KMS-11 (cell line): ENCODE data around the gene CAPS2.
A peak's percentile ranks its signal among the peaks of the same experiment; 100 is the strongest.

Source experiments
- H2AFZ ChIP-seq: fragments of 200-600 bp; sonication (generic); 2 replicates; pipeline ENCODE4 v1.6.1; 2016; ENCODE audit warnings: antibody characterized with exemption, mixed run types, low read depth
- H3K27ac ChIP-seq: fragments of 200-600 bp; sonication (generic); 2 replicates; pipeline ENCODE4 v1.6.1; 2016; ENCODE audit warnings: mild to moderate bottlenecking, mixed run types
- H3K27me3 ChIP-seq: fragments of 200-600 bp; sonication (generic); 2 replicates; pipeline ENCODE4 v1.6.1; 2017; ENCODE audit warnings: mild to moderate bottlenecking, low read depth, mixed run types, moderate library complexity; ENCODE audit not compliant: insufficient read depth
- H3K36me3 ChIP-seq: fragments of 200-600 bp; sonication (generic); 2 replicates; pipeline ENCODE4 v1.6.1; 2017; ENCODE audit warnings: mild to moderate bottlenecking, mixed run types; ENCODE audit not compliant: insufficient read depth
- H3K4me1 ChIP-seq: fragments of 200-600 bp; sonication (generic); 2 replicates; pipeline ENCODE4 v1.6.1; 2016; ENCODE audit warnings: mild to moderate bottlenecking, low read depth, mixed run types; ENCODE audit not compliant: poor library complexity, severe bottlenecking
- H3K4me2 ChIP-seq: fragments of 200-600 bp; sonication (generic); 2 replicates; pipeline ENCODE4 v1.7.0; 2016; ENCODE audit warnings: mild to moderate bottlenecking, mixed run types
- H3K4me3 ChIP-seq: fragments of 200-600 bp; sonication (generic); IDR thresholded peaks from 2 replicates; pipeline ENCODE4 v1.6.1; 2017; ENCODE audit warnings: low read depth, low read length, mixed read lengths; ENCODE audit not compliant: insufficient read depth
- H3K79me2 ChIP-seq: fragments of 200-600 bp; sonication (generic); 2 replicates; pipeline ENCODE4 v1.6.1; 2016; ENCODE audit warnings: low read depth, mixed run types; ENCODE audit not compliant: insufficient read depth
- H3K9ac ChIP-seq: fragments of 200-600 bp; sonication (generic); 2 replicates; pipeline ENCODE4 v1.6.1; 2016; ENCODE audit warnings: mild to moderate bottlenecking, mixed run types
- H4K20me1 ChIP-seq: fragments of 200-600 bp; sonication (generic); 2 replicates; pipeline ENCODE4 v1.6.1; 2016; ENCODE audit warnings: mild to moderate bottlenecking, mixed run types; ENCODE audit not compliant: insufficient read depth
- TF ChIP-seq, protein P1 (sequence below): fragments of 200-600 bp; sonication (generic); conservative IDR thresholded peaks from 2 replicates; pipeline ENCODE4 v1.6.1; 2017; ENCODE audit warnings: low read depth, mild to moderate bottlenecking, antibody characterized with exemption, low read length, moderate library complexity, mixed read lengths

The CAPS2 gene

GRCh38 chr12:75269209-75269608 is 60.9 kb downstream of the CAPS2 start:
- H3K79me2 ChIP-seq, result no peaks in the 10 kb centered on the region
- no peaks in the 10 kb centered on the region for H3K27me3 ChIP-seq
- no peak overlapping the region for H3K4me3 ChIP-seq
- no peak overlapping the region for H3K27ac ChIP-seq
- H3K4me1 ChIP-seq, result peaks cover 6% of the 10 kb centered on the region
- H3K36me3 ChIP-seq, result no peaks in the 10 kb centered on the region
- no peak overlapping the region for H2AFZ ChIP-seq
- H3K4me2 ChIP-seq, result no peak overlapping the region
- TF ChIP-seq, protein P1, sequence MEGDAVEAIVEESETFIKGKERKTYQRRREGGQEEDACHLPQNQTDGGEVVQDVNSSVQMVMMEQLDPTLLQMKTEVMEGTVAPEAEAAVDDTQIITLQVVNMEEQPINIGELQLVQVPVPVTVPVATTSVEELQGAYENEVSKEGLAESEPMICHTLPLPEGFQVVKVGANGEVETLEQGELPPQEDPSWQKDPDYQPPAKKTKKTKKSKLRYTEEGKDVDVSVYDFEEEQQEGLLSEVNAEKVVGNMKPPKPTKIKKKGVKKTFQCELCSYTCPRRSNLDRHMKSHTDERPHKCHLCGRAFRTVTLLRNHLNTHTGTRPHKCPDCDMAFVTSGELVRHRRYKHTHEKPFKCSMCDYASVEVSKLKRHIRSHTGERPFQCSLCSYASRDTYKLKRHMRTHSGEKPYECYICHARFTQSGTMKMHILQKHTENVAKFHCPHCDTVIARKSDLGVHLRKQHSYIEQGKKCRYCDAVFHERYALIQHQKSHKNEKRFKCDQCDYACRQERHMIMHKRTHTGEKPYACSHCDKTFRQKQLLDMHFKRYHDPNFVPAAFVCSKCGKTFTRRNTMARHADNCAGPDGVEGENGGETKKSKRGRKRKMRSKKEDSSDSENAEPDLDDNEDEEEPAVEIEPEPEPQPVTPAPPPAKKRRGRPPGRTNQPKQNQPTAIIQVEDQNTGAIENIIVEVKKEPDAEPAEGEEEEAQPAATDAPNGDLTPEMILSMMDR, result no peak
- no peak overlapping the region for H3K9ac ChIP-seq
- no peaks in the 10 kb centered on the region for H4K20me1 ChIP-seq

GRCh38 chr12:75260316-75260715 is 69.8 kb downstream of the CAPS2 start:
- Histone ChIP-seq H3K4me3 (no peak overlapping the region), H3K36me3 (no peaks in the 10 kb centered on the region), H3K79me2 (no peaks in the 10 kb centered on the region), H3K27ac (no peak overlapping the region), H3K4me2 (peak overlapping the region; percentile 17; the same call in 1 of the 2 replicates), H2AFZ (no peak overlapping the region), H3K9ac (no peak overlapping the region), H3K27me3 (no peaks in the 10 kb centered on the region), H3K4me1 (peaks cover 21% of the 10 kb centered on the region), H4K20me1 (no peaks in the 10 kb centered on the region)
- TF ChIP-seq, protein P1, result no peak

GRCh38 chr12:75259143-75259542 is 71.0 kb downstream of the CAPS2 start:
- no peak overlapping the region for H3K9ac ChIP-seq
- H3K4me2 ChIP-seq, result no peak overlapping the region
- H3K4me1 ChIP-seq, result peaks cover 21% of the 10 kb centered on the region
- H3K79me2 ChIP-seq, result no peaks in the 10 kb centered on the region
- no peaks in the 10 kb centered on the region for H3K27me3 ChIP-seq
- no peak overlapping the region for H2AFZ ChIP-seq
- H3K36me3 ChIP-seq, result no peaks in the 10 kb centered on the region
- H4K20me1 ChIP-seq, result no peaks in the 10 kb centered on the region
- TF ChIP-seq, protein P1, result no peak
- H3K4me3 ChIP-seq, result no peak overlapping the region
- no peak overlapping the region for H3K27ac ChIP-seq

DNA sequence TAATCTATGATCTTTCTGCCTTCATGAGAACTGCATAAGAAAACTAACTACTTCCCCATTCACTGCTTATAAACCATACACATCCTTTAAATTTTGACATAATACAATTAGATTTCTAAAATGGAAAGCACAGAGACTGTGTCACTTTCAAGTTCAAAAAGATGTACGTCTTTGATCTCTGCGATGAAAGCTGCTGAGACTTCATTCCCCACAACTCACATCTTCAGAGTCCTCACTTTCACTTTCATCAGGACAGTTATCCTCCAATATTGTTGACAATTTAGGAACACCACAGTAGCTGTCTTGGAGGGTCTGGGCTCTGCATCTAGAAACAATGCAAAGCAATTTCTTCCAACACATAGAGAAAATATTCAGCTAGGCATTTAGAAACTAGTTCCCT is 72.6 kb downstream of the CAPS2 start:
- peaks cover 21% of the 10 kb centered on the region for H3K4me1 ChIP-seq

More for the DNA sequence above, 72.6 kb downstream of the CAPS2 start:
- no peak overlapping the region for H3K27ac ChIP-seq
- H3K4me3 ChIP-seq, result no peak overlapping the region
- no peaks in the 10 kb centered on the region for H4K20me1 ChIP-seq
- H3K79me2 ChIP-seq, result no peaks in the 10 kb centered on the region
- TF ChIP-seq, protein P1, result no peak
- no peak overlapping the region for H3K9ac ChIP-seq
- no peaks in the 10 kb centered on the region for H3K27me3 ChIP-seq
- H3K4me2 ChIP-seq, result no peak overlapping the region
- no peaks in the 10 kb centered on the region for H3K36me3 ChIP-seq
- no peak overlapping the region for H2AFZ ChIP-seq
